ENCODE measurements around the gene SLC39A11.

GRCh38 chr17:73017658-73018057 lies 74.8 kb downstream of the SLC39A11 start:
- TF ChIP-seq CTCF (conservative IDR thresholded peaks at IDR 0.05; ENCODE audit: low read length) (no peak), EZH2phosphoT487 (IDR thresholded peaks at IDR 0.05; ENCODE audit: borderline replicate concordance, low read depth, low read length) (no peak)

All from OCI-LY7 (cell line).